ENCODE data around the gene PRDM8.

PRDM8 gene

DNA sequence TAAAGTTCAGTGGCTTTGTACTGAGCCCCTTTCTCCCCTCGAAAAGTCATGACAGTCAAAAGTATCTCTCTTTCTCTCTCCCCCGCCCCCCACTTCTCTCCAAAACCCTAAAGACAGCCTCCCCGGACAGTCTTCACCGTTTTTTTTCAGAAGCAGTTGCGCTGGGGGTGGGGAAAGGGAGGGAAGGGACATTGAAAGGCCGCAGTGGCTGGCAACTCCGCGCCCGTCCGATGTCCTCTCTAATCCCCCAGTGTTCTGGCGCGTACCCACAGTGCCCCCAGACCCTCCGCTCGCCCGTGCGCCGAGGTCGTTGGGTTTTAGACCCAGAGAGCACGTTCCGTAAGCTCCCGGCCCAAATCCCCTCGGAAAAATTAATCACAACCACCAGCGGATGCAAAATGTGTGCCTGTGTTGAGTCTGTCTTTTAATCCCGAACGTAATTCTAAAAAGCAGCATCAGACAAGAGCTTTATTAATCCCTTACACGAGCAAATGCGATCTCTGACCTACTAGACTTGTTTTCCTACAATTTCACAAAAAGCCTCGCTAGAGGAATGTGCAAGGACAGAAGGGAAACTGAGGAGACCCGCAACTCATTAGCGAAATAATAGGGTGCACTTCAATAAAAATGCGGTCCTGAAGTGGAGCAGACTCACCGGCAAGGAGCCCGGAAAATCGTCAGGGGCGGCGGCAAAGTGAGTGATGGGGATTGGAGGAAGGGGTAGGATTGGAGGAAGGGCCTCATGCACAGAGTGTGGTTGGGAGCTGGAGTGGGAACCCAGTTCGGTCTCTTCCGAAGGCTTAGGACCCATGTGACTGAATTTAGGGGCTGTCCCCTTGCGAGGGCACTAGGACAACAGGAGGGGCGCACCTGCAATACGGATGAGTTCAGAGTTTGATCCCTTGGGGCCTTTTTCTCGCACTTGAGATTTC, 12.2 kb upstream of the PRDM8 start:
- Histone ChIP-seq H3K4me3 (ENCODE audit: low read length) (no peak overlapping the region), H3K4me1 (ENCODE audit: control insufficient read depth, low read depth, low read length) (peaks cover 6% of the 10 kb centered on the region), H3K23ac (ENCODE audit: low read length) (no peak overlapping the region), H3K27ac (ENCODE audit: low read depth, low read length) (no peak overlapping the region), H3K27me3 (ENCODE audit: insufficient read depth, low read length, poor library complexity) (peaks cover 75% of the 10 kb centered on the region), H3K79me1 (ENCODE audit: low read length) (no peaks in the 10 kb centered on the region), H3K9ac (ENCODE audit: low read length) (peak overlapping the region; percentile 32), H3K36me3 (ENCODE audit: control insufficient read depth, insufficient read depth, low read length) (no peaks in the 10 kb centered on the region), H3K56ac (ENCODE audit: low read length) (no peak overlapping the region), H3K79me2 (ENCODE audit: control insufficient read depth, insufficient read depth, low read length) (no peaks in the 10 kb centered on the region), H3K4me2 (ENCODE audit: low read length) (peak overlapping the region; percentile 20), H2BK5ac (ENCODE audit: low read length) (no peak overlapping the region), H2AK5ac (ENCODE audit: low read length) (no peak overlapping the region), H3K4ac (ENCODE audit: low read depth, low read length) (no peak overlapping the region), H3K18ac (ENCODE audit: low read length) (no peak overlapping the region), H2BK15ac (replicated peaks; ENCODE audit: low read depth) (no peak overlapping the region), H2BK120ac (ENCODE audit: low read depth, low read length) (no peak overlapping the region), H4K8ac (ENCODE audit: low read depth, low read length) (no peak overlapping the region), H4K5ac (ENCODE audit: low read length) (no peak overlapping the region)
- no CpG with 5 or more reads among the region's 42 CpGs for WGBS (ENCODE audit: extremely low coverage, insufficient coverage, low lambda C conversion rate)
- peak; percentile 8 for DNase-seq

DNA sequence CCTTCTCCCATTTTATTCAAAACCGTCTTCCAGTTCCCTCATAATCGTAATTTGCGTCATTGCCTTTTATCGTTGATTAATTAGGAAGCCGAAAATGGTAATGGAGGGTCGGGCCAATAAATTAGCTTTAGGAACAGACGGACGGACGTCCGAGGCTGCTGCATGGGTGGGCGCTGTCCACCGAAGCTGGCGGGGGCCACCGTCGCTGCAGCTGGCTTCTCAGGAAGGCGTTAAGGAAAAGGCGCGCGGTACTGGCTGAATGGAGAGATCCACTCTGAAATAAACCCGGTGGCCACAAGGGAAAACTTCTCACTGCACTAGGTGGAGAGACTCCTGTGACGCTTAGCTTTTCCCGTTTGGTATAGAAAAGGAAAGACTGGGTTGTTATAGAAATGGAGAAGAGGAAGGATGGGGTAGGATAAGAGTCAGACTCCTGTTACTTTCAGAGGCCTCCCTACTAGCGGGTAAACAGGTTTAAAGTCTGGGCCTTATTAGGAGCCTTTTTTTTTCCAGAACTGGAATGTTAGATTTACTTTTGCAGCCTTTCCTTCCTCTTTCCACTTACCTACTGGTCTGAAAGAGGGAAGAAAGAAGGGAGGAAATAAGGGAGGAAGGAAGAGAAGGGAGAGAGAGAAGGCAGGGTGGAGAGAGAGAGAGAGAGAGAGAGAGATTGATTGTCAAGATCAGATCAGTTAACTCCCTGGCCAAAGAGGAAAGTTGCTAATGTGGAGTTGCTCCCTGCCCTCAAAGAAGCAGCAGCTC, 11.3 kb upstream of the PRDM8 start:
- Histone ChIP-seq H3K27me3 (ENCODE audit: insufficient read depth, low read length, poor library complexity) (peaks cover 83% of the 10 kb centered on the region), H3K79me2 (ENCODE audit: control insufficient read depth, insufficient read depth, low read length) (no peaks in the 10 kb centered on the region), H3K4me2 (ENCODE audit: low read length) (no peak overlapping the region), H2BK5ac (ENCODE audit: low read length) (no peak overlapping the region), H2BK15ac (replicated peaks; ENCODE audit: low read depth) (no peak overlapping the region), H3K56ac (ENCODE audit: low read length) (no peak overlapping the region), H3K4ac (ENCODE audit: low read depth, low read length) (no peak overlapping the region), H3K27ac (ENCODE audit: low read depth, low read length) (no peak overlapping the region), H2AK5ac (ENCODE audit: low read length) (no peak overlapping the region), H3K79me1 (ENCODE audit: low read length) (no peaks in the 10 kb centered on the region), H3K36me3 (ENCODE audit: control insufficient read depth, insufficient read depth, low read length) (no peaks in the 10 kb centered on the region), H3K4me3 (ENCODE audit: low read length) (no peak overlapping the region), H4K5ac (ENCODE audit: low read length) (no peak overlapping the region), H3K18ac (ENCODE audit: low read length) (no peak overlapping the region), H2BK120ac (ENCODE audit: low read depth, low read length) (no peak overlapping the region), H3K9ac (ENCODE audit: low read length) (no peak overlapping the region), H3K4me1 (ENCODE audit: control insufficient read depth, low read depth, low read length) (peaks cover 6% of the 10 kb centered on the region), H3K23ac (ENCODE audit: low read length) (no peak overlapping the region), H4K8ac (ENCODE audit: low read depth, low read length) (no peak overlapping the region)
- peak; percentile 11 for DNase-seq
- no CpG with 5 or more reads among the region's 23 CpGs for WGBS (ENCODE audit: extremely low coverage, insufficient coverage, low lambda C conversion rate)

DNA sequence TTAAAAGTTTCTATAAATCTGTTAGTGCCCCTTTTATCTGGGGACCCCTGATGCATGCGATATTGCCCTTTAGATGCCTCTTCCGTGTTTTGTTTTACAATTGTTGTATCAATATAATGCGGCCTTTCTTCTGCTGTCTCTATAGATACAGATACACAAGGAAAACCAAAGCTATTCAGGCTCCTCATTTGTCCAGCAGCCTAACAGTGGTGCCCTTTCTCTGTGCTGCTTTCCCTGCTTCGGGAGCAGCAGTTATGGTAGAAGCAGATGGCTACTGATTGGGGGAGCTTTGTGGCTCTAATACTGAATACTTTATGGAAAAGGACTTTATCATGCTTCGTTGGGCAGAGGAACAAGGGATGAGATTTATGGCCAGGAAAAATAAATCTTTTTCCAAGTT, 10.6 kb upstream of the PRDM8 start:
- Histone ChIP-seq H2BK15ac (replicated peaks; ENCODE audit: low read depth) (no peak overlapping the region), H4K5ac (ENCODE audit: low read length) (no peak overlapping the region), H2BK120ac (ENCODE audit: low read depth, low read length) (no peak overlapping the region), H3K36me3 (ENCODE audit: control insufficient read depth, insufficient read depth, low read length) (no peaks in the 10 kb centered on the region), H3K79me1 (ENCODE audit: low read length) (no peaks in the 10 kb centered on the region), H2AK5ac (ENCODE audit: low read length) (no peak overlapping the region), H3K4ac (ENCODE audit: low read depth, low read length) (no peak overlapping the region), H3K4me1 (ENCODE audit: control insufficient read depth, low read depth, low read length) (peaks cover 6% of the 10 kb centered on the region), H3K9ac (ENCODE audit: low read length) (no peak overlapping the region), H3K4me3 (ENCODE audit: low read length) (no peak overlapping the region), H3K18ac (ENCODE audit: low read length) (no peak overlapping the region), H3K56ac (ENCODE audit: low read length) (no peak overlapping the region), H2BK5ac (ENCODE audit: low read length) (no peak overlapping the region), H3K23ac (ENCODE audit: low read length) (no peak overlapping the region), H3K79me2 (ENCODE audit: control insufficient read depth, insufficient read depth, low read length) (no peaks in the 10 kb centered on the region), H3K27ac (ENCODE audit: low read depth, low read length) (no peak overlapping the region), H4K8ac (ENCODE audit: low read depth, low read length) (no peak overlapping the region), H3K4me2 (ENCODE audit: low read length) (no peak overlapping the region), H3K27me3 (ENCODE audit: insufficient read depth, low read length, poor library complexity) (peaks cover 83% of the 10 kb centered on the region)
- no peak for DNase-seq
- no CpG with 5 or more reads among the region's 5 CpGs for WGBS (ENCODE audit: extremely low coverage, insufficient coverage, low lambda C conversion rate)

DNA sequence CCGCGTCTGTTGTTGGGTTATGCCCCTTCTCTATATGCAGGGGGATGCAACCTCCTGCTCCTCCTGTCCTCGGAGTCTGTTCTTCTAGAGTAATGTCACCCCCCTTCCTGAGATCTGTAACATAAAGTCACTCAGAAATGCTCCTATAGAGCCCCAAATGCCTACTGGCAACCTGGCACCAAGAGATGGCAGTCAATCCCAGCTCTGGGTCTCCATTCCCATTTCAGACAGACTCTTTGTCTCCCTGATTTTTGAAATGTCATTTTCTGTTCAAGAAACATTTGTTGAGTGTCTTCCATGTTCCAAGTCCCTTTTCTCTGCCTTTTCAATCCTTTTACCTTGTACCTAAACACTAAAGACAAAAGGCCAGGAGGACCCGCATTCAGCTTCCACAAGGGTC, 9.6 kb upstream of the PRDM8 start:
- DNase-seq: no peak
- no peak overlapping the region for H3K56ac ChIP-seq (ENCODE audit: low read length)
- H3K27ac ChIP-seq (ENCODE audit: low read depth, low read length): no peak overlapping the region
- no peak overlapping the region for H3K4ac ChIP-seq (ENCODE audit: low read depth, low read length)
- no peak overlapping the region for H3K18ac ChIP-seq (ENCODE audit: low read length)
- H3K79me1 ChIP-seq (ENCODE audit: low read length): no peaks in the 10 kb centered on the region
- peaks cover 6% of the 10 kb centered on the region for H3K4me1 ChIP-seq (ENCODE audit: control insufficient read depth, low read depth, low read length)
- H3K9ac ChIP-seq (ENCODE audit: low read length): no peak overlapping the region
- no peak overlapping the region for H2BK15ac ChIP-seq (replicated peaks; ENCODE audit: low read depth)
- no peak overlapping the region for H4K8ac ChIP-seq (ENCODE audit: low read depth, low read length)
- peaks cover 85% of the 10 kb centered on the region for H3K27me3 ChIP-seq (ENCODE audit: insufficient read depth, low read length, poor library complexity)
- WGBS (ENCODE audit: extremely low coverage, insufficient coverage, low lambda C conversion rate): no CpG with 5 or more reads among the region's 4 CpGs
- H4K5ac ChIP-seq (ENCODE audit: low read length): no peak overlapping the region
- H2BK5ac ChIP-seq (ENCODE audit: low read length): no peak overlapping the region
- no peak overlapping the region for H3K4me2 ChIP-seq (ENCODE audit: low read length)
- no peaks in the 10 kb centered on the region for H3K79me2 ChIP-seq (ENCODE audit: control insufficient read depth, insufficient read depth, low read length)
- no peaks in the 10 kb centered on the region for H3K36me3 ChIP-seq (ENCODE audit: control insufficient read depth, insufficient read depth, low read length)
- no peak overlapping the region for H2BK120ac ChIP-seq (ENCODE audit: low read depth, low read length)
- no peak overlapping the region for H2AK5ac ChIP-seq (ENCODE audit: low read length)
- no peak overlapping the region for H3K4me3 ChIP-seq (ENCODE audit: low read length)
- no peak overlapping the region for H3K23ac ChIP-seq (ENCODE audit: low read length)

DNA sequence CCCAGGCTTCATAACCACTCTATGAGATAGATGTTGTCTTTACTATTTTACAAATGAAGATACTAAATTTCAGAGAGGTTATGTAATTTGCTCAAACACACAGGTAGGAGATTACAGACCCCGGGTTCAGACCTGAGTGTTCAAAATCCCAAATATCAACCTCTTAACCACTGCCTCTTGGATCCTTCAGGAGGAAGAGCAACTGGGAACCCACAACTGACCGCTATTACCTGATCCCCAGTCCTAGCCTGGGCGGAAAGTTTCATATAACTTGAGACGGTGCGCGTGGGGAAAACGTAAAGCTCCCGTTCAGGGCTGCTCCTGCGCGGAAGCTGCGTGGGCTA, 8.9 kb upstream of the PRDM8 start:
- WGBS (ENCODE audit: extremely low coverage, insufficient coverage, low lambda C conversion rate): no CpG with 5 or more reads among the region's 11 CpGs
- H3K79me2 ChIP-seq (ENCODE audit: control insufficient read depth, insufficient read depth, low read length): no peaks in the 10 kb centered on the region
- H3K79me1 ChIP-seq (ENCODE audit: low read length): no peaks in the 10 kb centered on the region
- H3K27me3 ChIP-seq (ENCODE audit: insufficient read depth, low read length, poor library complexity): peaks cover 83% of the 10 kb centered on the region
- no peak overlapping the region for H2BK5ac ChIP-seq (ENCODE audit: low read length)
- no peak overlapping the region for H3K4me2 ChIP-seq (ENCODE audit: low read length)
- H2BK120ac ChIP-seq (ENCODE audit: low read depth, low read length): no peak overlapping the region
- H4K8ac ChIP-seq (ENCODE audit: low read depth, low read length): no peak overlapping the region
- H3K4me3 ChIP-seq (ENCODE audit: low read length): no peak overlapping the region
- H3K4me1 ChIP-seq (ENCODE audit: control insufficient read depth, low read depth, low read length): peaks cover 3% of the 10 kb centered on the region
- no peak overlapping the region for H3K27ac ChIP-seq (ENCODE audit: low read depth, low read length)
- H3K23ac ChIP-seq (ENCODE audit: low read length): no peak overlapping the region
- no peak overlapping the region for H2BK15ac ChIP-seq (replicated peaks; ENCODE audit: low read depth)
- no peak overlapping the region for H3K18ac ChIP-seq (ENCODE audit: low read length)
- no peak overlapping the region for H3K4ac ChIP-seq (ENCODE audit: low read depth, low read length)
- H4K5ac ChIP-seq (ENCODE audit: low read length): no peak overlapping the region
- DNase-seq: no peak
- H3K9ac ChIP-seq (ENCODE audit: low read length): no peak overlapping the region
- no peaks in the 10 kb centered on the region for H3K36me3 ChIP-seq (ENCODE audit: control insufficient read depth, insufficient read depth, low read length)
- H3K56ac ChIP-seq (ENCODE audit: low read length): no peak overlapping the region
- no peak overlapping the region for H2AK5ac ChIP-seq (ENCODE audit: low read length)

Data from mesendoderm (in vitro differentiated cells).